ENCODE measurements around the gene DICER1.

The DICER1 gene

GRCh38 chr14:95072310-95072905 lies 84.9 kb downstream of the DICER1 start:
- no peak for DNase-seq

GRCh38 chr14:95071649-95072280 lies 85.6 kb downstream of the DICER1 start:
- no peak for DNase-seq

GRCh38 chr14:95070748-95071435 lies 86.4 kb downstream of the DICER1 start:
- DNase-seq: no peak

- DNase-seq: no peak
These were observed 87.8 kb downstream of the DICER1 start for GRCh38 chr14:95069547-95069946.

GRCh38 chr14:95069018-95069417 lies 88.3 kb downstream of the DICER1 start:
- DNase-seq: no peak

- DNase-seq: no peak
These were observed 88.8 kb downstream of the DICER1 start for GRCh38 chr14:95068521-95068920.

- DNase-seq: no peak
These were observed 89.2 kb downstream of the DICER1 start for GRCh38 chr14:95068080-95068479.

- DNase-seq: no peak
These were observed 89.8 kb downstream of the DICER1 start for GRCh38 chr14:95067526-95067925.

GRCh38 chr14:95066427-95066986 lies 90.8 kb downstream of the DICER1 start:
- DNase-seq: no peak

GRCh38 chr14:95065411-95065810 lies 91.9 kb downstream of the DICER1 start:
- DNase-seq: no peak

- DNase-seq: no peak
These were observed 92.6 kb downstream of the DICER1 start for GRCh38 chr14:95064734-95065133.

GRCh38 chr14:95064256-95064655 lies 93.1 kb downstream of the DICER1 start:
- DNase-seq: no peak

- no peak for DNase-seq
These were observed 93.9 kb downstream of the DICER1 start for GRCh38 chr14:95063391-95063790.

- DNase-seq: no peak
These were observed 94.4 kb downstream of the DICER1 start for GRCh38 chr14:95062946-95063345.

- no peak for DNase-seq
These were observed 95.1 kb downstream of the DICER1 start for GRCh38 chr14:95062220-95062619.

- DNase-seq: no peak
These were observed 95.8 kb downstream of the DICER1 start for GRCh38 chr14:95061317-95062093.

GRCh38 chr14:95059126-95059525 lies 98.2 kb downstream of the DICER1 start:
- no peak for DNase-seq

GRCh38 chr14:95058491-95058890 lies 98.8 kb downstream of the DICER1 start:
- no peak for DNase-seq

GRCh38 chr14:95057851-95058250 lies 99.5 kb downstream of the DICER1 start:
- DNase-seq: no peak

- no peak for DNase-seq
These were observed 100.2 kb downstream of the DICER1 start for GRCh38 chr14:95057147-95057546.

GRCh38 chr14:95056476-95056875 lies 100.9 kb downstream of the DICER1 start:
- no peak for DNase-seq

- no peak for DNase-seq
These were observed 102.0 kb downstream of the DICER1 start for GRCh38 chr14:95055318-95055717.

All from fibroblast of skin of right biceps (primary cell).